ENCODE results near the gene RALA. TPM values are rescaled to one million over a fixed set of nuclear protein-coding genes. Genes with fewer than 3 reads are reported as not detected.
"Not testable (repeated sequence)": the region's sequence is repeated elsewhere in the genome, so short reads cannot be mapped to it uniquely, and the experiment has no call there.

The RALA gene
- total RNA-seq, 4 donors from 2014 or later: 14.0 to 26.8 (median 17.9) TPM

GRCh38 chr7:39744620-39745019, 121.2 kb downstream of the RALA start:
- no peak for DNase-seq (ENCODE audit: low spot score)
- TF ChIP-seq CTCF (IDR thresholded peaks at IDR 0.05): no peak
- ATAC-seq (ENCODE audit: low FRiP score): no peak

- DNase-seq (ENCODE audit: low spot score) (no peak), ATAC-seq (ENCODE audit: low FRiP score) (no peak)
- TF ChIP-seq CTCF (IDR thresholded peaks at IDR 0.05): no peak
Measured at GRCh38 chr7:39745320-39745719, 121.9 kb downstream of the RALA start.

GRCh38 chr7:39746103-39746819, 122.9 kb downstream of the RALA start:
- ATAC-seq (ENCODE audit: low FRiP score): peak; percentile 78
- peak; percentile 39 for DNase-seq (ENCODE audit: low spot score)

GRCh38 chr7:39749177-39749576, 125.8 kb downstream of the RALA start:
- ATAC-seq (ENCODE audit: low FRiP score): no peak
- DNase-seq (ENCODE audit: low spot score): no peak
- TF ChIP-seq CTCF (IDR thresholded peaks at IDR 0.05): no peak

More at GRCh38 chr7:39746103-39746819, 122.9 kb downstream of the RALA start:
- TF ChIP-seq CTCF (IDR thresholded peaks at IDR 0.05): no peak

- DNase-seq (ENCODE audit: low spot score) (no peak), ATAC-seq (ENCODE audit: low FRiP score) (no peak)
Measured at GRCh38 chr7:39749717-39750116, 126.3 kb downstream of the RALA start.

GRCh38 chr7:39750253-39751077, 127.1 kb downstream of the RALA start:
- ATAC-seq (ENCODE audit: low FRiP score): no peak
- TF ChIP-seq CTCF (IDR thresholded peaks at IDR 0.05): no peak
- no peak for DNase-seq (ENCODE audit: low spot score)

More at GRCh38 chr7:39749717-39750116, 126.3 kb downstream of the RALA start:
- TF ChIP-seq CTCF (IDR thresholded peaks at IDR 0.05): no peak

GRCh38 chr7:39753237-39753636, 129.9 kb downstream of the RALA start:
- DNase-seq (ENCODE audit: low spot score); ATAC-seq (ENCODE audit: low FRiP score): not testable (repeated sequence)
